Measurements from ENCODE around the gene TNKS2. TPM values are rescaled to one million over a fixed set of nuclear protein-coding genes. Genes with fewer than 3 reads are reported as not detected.
A peak's percentile ranks its signal among the peaks of the same experiment; 100 is the strongest.
"Not testable (repeated sequence)": the region's sequence is repeated elsewhere in the genome, so short reads cannot be mapped to it uniquely, and the experiment has no call there.

The TNKS2 gene
- 15.9 TPM for total RNA-seq
- long read RNA-seq, full-length matches to known transcripts = 2 of 11 reads
- long read RNA-seq, partial matches to known transcripts = 6 of 11 reads
- long read RNA-seq, other reads (novel, unspliced or antisense) = 3 of 11 reads

- DNase-seq (ENCODE audit: low spot score) = peak; percentile 97
- intact Hi-C loops (cut with DNase I) = loop anchor here (5.0 to 10.0 kb wide), 3 partner anchors 87 to 124 kb away; partner anchors contain the start of genes BTAF1 and FGFBP3
Observed at GRCh38 chr10:91797874-91798648, at the start of gene TNKS2. TSS of gene TNKS2 (plus strand) at chr10:91798426. CDS start at chr10:91798691, 265 bp downstream.

GRCh38 chr10:91749592-91749991 is 48.6 kb upstream of the TNKS2 start:
- intact Hi-C loops (cut with DNase I); DNase-seq (ENCODE audit: low spot score): not testable (repeated sequence)

- intact Hi-C loops (cut with DNase I) = loop anchor here (2.0 kb wide), 1 partner anchor 157 kb away; no protein-coding TSS in a partner anchor
- no peak for DNase-seq (ENCODE audit: low spot score)
Observed at GRCh38 chr10:91756286-91756685, 41.9 kb upstream of the TNKS2 start.

GRCh38 chr10:91758303-91759146 is 39.7 kb upstream of the TNKS2 start:
- no peak for DNase-seq (ENCODE audit: low spot score)
- intact Hi-C loops (cut with DNase I) = no loop called here

- intact Hi-C loops (cut with DNase I) = no loop called here
- DNase-seq (ENCODE audit: low spot score) = no peak
Observed at GRCh38 chr10:91759581-91759986, 38.6 kb upstream of the TNKS2 start.

GRCh38 chr10:91761721-91762120 is 36.5 kb upstream of the TNKS2 start:
- DNase-seq (ENCODE audit: low spot score) = no peak
- intact Hi-C loops (cut with DNase I) = no loop called here

GRCh38 chr10:91762878-91763277 is 35.3 kb upstream of the TNKS2 start:
- intact Hi-C loops (cut with DNase I) = no loop called here

GRCh38 chr10:91766676-91767075 is 31.6 kb upstream of the TNKS2 start:
- no peak for DNase-seq (ENCODE audit: low spot score)
- intact Hi-C loops (cut with DNase I) = no loop called here

More at GRCh38 chr10:91762878-91763277, 35.3 kb upstream of the TNKS2 start:
- no peak for DNase-seq (ENCODE audit: low spot score)

GRCh38 chr10:91768123-91768522 is 30.1 kb upstream of the TNKS2 start:
- intact Hi-C loops (cut with DNase I) = no loop called here
- DNase-seq (ENCODE audit: low spot score) = no peak

- intact Hi-C loops (cut with DNase I) = no loop called here
- no peak for DNase-seq (ENCODE audit: low spot score)
Observed at GRCh38 chr10:91771907-91772306, 26.3 kb upstream of the TNKS2 start.

GRCh38 chr10:91772461-91772860 is 25.8 kb upstream of the TNKS2 start:
- intact Hi-C loops (cut with DNase I) = no loop called here
- no peak for DNase-seq (ENCODE audit: low spot score)

GRCh38 chr10:91772869-91773268 is 25.4 kb upstream of the TNKS2 start:
- DNase-seq (ENCODE audit: low spot score) = no peak
- intact Hi-C loops (cut with DNase I) = no loop called here

- intact Hi-C loops (cut with DNase I) = no loop called here
- DNase-seq (ENCODE audit: low spot score) = no peak
Observed at GRCh38 chr10:91774571-91774970, 23.7 kb upstream of the TNKS2 start.

GRCh38 chr10:91775731-91776130 is 22.5 kb upstream of the TNKS2 start:
- no peak for DNase-seq (ENCODE audit: low spot score)
- intact Hi-C loops (cut with DNase I) = no loop called here

GRCh38 chr10:91776266-91776665 is 22.0 kb upstream of the TNKS2 start:
- no peak for DNase-seq (ENCODE audit: low spot score)
- intact Hi-C loops (cut with DNase I) = no loop called here

- no peak for DNase-seq (ENCODE audit: low spot score)
- intact Hi-C loops (cut with DNase I) = no loop called here
Observed at GRCh38 chr10:91778485-91778884, 19.7 kb upstream of the TNKS2 start.

- intact Hi-C loops (cut with DNase I) = no loop called here
- DNase-seq (ENCODE audit: low spot score) = no peak
Observed at GRCh38 chr10:91779011-91779605, 19.1 kb upstream of the TNKS2 start.

GRCh38 chr10:91782539-91782938 is 15.7 kb upstream of the TNKS2 start:
- intact Hi-C loops (cut with DNase I) = no loop called here
- DNase-seq (ENCODE audit: low spot score) = no peak

- intact Hi-C loops (cut with DNase I) = no loop called here
- no peak for DNase-seq (ENCODE audit: low spot score)
Observed at GRCh38 chr10:91785830-91786229, 12.4 kb upstream of the TNKS2 start.

- no peak for DNase-seq (ENCODE audit: low spot score)
- intact Hi-C loops (cut with DNase I) = no loop called here
Observed at GRCh38 chr10:91787258-91787657, 11.0 kb upstream of the TNKS2 start.

All from cardiac septum (tissue), 1 donor.